Panc1 (cell line): ENCODE measurements around the gene CASP6. TPM values are rescaled to one million over a fixed set of nuclear protein-coding genes. Genes with fewer than 3 reads are reported as not detected.

ENCODE experiments used
- ATAC-seq: fragments of 200-7000 bp; cut with Tn5 transposase; 2 replicates; pipeline ENCODE4 v1.9.1; 2020; ENCODE audit warnings: mild to moderate bottlenecking, moderate library complexity
- BruUV-seq: library from RNA; stranded (reverse); fragments of 400-500 nt; replicated peaks from 2 replicates; lab custom pipeline; 2021; lab: Mats Ljungman, UMichigan
- CTCF ChIA-PET: fragments of 300-600 bp; sonication (Branson Sonifier 250); formaldehyde crosslinking; loops from one replicate; lab custom pipeline; 2022; ENCODE audit warnings: antibody characterized with exemption; lab: Charles Lee
- POLR2A ChIA-PET: fragments of 300-600 bp; sonication (Branson Sonifier 250); formaldehyde crosslinking; loops from one replicate; lab custom pipeline; 2022; ENCODE audit warnings: antibody characterized with exemption; lab: Charles Lee
- DNase-seq: peaks from one replicate; pipeline ENCODE4 v3.0.0-alpha.2; 2010; ENCODE audit warnings: low read depth, low spot score
- H3K27ac ChIP-seq: 2 replicates; pipeline ENCODE4 v1.5.1; 2011; ENCODE audit warnings: mild to moderate bottlenecking, low read length, inconsistent platforms
- H3K27me3 ChIP-seq: fragments of 200-500 bp; sonication (Bioruptor generic); 2 replicates; pipeline ENCODE4 v1.6.0; 2014; ENCODE audit warnings: low read length, inconsistent platforms; ENCODE audit not compliant: control insufficient read depth, insufficient read depth
- H3K36me3 ChIP-seq: fragments of 200-500 bp; sonication (Bioruptor generic); 2 replicates; pipeline ENCODE4 v1.5.1; 2014; ENCODE audit warnings: inconsistent platforms, mild to moderate bottlenecking, low read length, moderate library complexity; ENCODE audit not compliant: control insufficient read depth, insufficient read depth
- H3K4me1 ChIP-seq: 2 replicates; pipeline ENCODE4 v1.5.1; 2011; ENCODE audit warnings: inconsistent platforms, mild to moderate bottlenecking, low read length, moderate library complexity; ENCODE audit not compliant: control insufficient read depth, insufficient read depth
- H3K4me3 ChIP-seq, 2 experiments: 2 replicates each; pipeline ENCODE4 v1.5.1; 2011 to 2012; ENCODE audit warnings: low read depth in 2 of 2, low read length in 2 of 2, mild to moderate bottlenecking in 2 of 2, inconsistent platforms in 1 of 2, moderate library complexity in 1 of 2
- H3K9me3 ChIP-seq: fragments of 200-500 bp; sonication (Bioruptor generic); 2 replicates; pipeline ENCODE4 v1.5.1; 2014; ENCODE audit warnings: low read depth, mild to moderate bottlenecking, inconsistent platforms, low read length, moderate library complexity; ENCODE audit not compliant: control insufficient read depth, insufficient read depth
- POLR2AphosphoS5 ChIP-seq: IDR thresholded peaks from 2 replicates; pipeline ENCODE4 v1.6.1; 2012; ENCODE audit warnings: mild to moderate bottlenecking, low read depth, low read length, moderate library complexity
- REST ChIP-seq, 2 experiments: IDR thresholded peaks; 2 replicates each; pipeline ENCODE4 v1.6.1; 2011 to 2012; ENCODE audit warnings: low read depth in 2 of 2, control low read depth in 1 of 2, low read length in 1 of 2, mild to moderate bottlenecking in 1 of 2, moderate library complexity in 1 of 2; ENCODE audit not compliant: insufficient read depth in 1 of 2
- SIN3A ChIP-seq: IDR thresholded peaks from 2 replicates; pipeline ENCODE4 v1.6.1; 2012; ENCODE audit warnings: low read depth, mild to moderate bottlenecking, low read length, moderate library complexity, borderline replicate concordance; ENCODE audit not compliant: insufficient read depth
- TCF7L2 ChIP-seq: IDR thresholded peaks from 2 replicates; pipeline ENCODE4 v1.6.1; 2011; ENCODE audit warnings: mild to moderate bottlenecking, low read depth, low read length, inconsistent platforms
- in situ Hi-C: cut with HindIII; loops from 2 replicates; pipeline ENCODE4 v1.10.0; 2016; ENCODE audit warnings: low sequenced_read_pairs, low pct_unique_long_range_greater_than_20kb
- intact Hi-C: fragments of 100-400 bp; cut with micrococcal nuclease; formaldehyde crosslinking; loops from one replicate; pipeline ENCODE4 v1.10.0; 2022; ENCODE audit not compliant: unreplicated experiment
- total RNA-seq: library from RNA; stranded (reverse); gene quantifications from one replicate; pipeline ENCODE4 v1.2.1, GENCODE V29; 2021; ENCODE audit not compliant: unreplicated experiment
- TF ChIP-seq, protein P1 (sequence below): fragments of 450-650 bp; IDR thresholded peaks from 2 replicates; pipeline ENCODE4 v1.5.1; 2017; ENCODE audit warnings: mild to moderate bottlenecking

CASP6 gene
- total RNA-seq, 1 experiment from 2014 or later: 15.2 TPM

GRCh38 chr4:109713500-109713899 lies 10.3 kb upstream of the CASP6 start:
- Histone ChIP-seq H3K27ac (no peak overlapping the region), H3K27me3 (no peaks in the 10 kb centered on the region), H3K4me3 (no peak overlapping the region), H3K36me3 (no peaks in the 10 kb centered on the region; the same call in 1 of the 2 replicates), H3K9me3 (no peaks in the 10 kb centered on the region), H3K4me1 (no peaks in the 10 kb centered on the region)
- DNase-seq: no peak
- TF ChIP-seq POLR2AphosphoS5 (no peak), SIN3A (no peak), REST (IDR thresholded peaks at IDR 0.05; ENCODE audit: insufficient read depth in 1 of 2, low read depth in 2 of 2, low read length in 1 of 2) (no peak), TCF7L2 (no peak)
- TF ChIP-seq, protein P1, sequence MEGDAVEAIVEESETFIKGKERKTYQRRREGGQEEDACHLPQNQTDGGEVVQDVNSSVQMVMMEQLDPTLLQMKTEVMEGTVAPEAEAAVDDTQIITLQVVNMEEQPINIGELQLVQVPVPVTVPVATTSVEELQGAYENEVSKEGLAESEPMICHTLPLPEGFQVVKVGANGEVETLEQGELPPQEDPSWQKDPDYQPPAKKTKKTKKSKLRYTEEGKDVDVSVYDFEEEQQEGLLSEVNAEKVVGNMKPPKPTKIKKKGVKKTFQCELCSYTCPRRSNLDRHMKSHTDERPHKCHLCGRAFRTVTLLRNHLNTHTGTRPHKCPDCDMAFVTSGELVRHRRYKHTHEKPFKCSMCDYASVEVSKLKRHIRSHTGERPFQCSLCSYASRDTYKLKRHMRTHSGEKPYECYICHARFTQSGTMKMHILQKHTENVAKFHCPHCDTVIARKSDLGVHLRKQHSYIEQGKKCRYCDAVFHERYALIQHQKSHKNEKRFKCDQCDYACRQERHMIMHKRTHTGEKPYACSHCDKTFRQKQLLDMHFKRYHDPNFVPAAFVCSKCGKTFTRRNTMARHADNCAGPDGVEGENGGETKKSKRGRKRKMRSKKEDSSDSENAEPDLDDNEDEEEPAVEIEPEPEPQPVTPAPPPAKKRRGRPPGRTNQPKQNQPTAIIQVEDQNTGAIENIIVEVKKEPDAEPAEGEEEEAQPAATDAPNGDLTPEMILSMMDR: no peak
- no peak for ATAC-seq
- ChIA-PET CTCF (no interaction called here), POLR2A (no interaction called here)
- intact Hi-C loops: no loop called here
- in situ Hi-C loops: no loop called here
- BruUV-seq: no TSS peak

DNA sequence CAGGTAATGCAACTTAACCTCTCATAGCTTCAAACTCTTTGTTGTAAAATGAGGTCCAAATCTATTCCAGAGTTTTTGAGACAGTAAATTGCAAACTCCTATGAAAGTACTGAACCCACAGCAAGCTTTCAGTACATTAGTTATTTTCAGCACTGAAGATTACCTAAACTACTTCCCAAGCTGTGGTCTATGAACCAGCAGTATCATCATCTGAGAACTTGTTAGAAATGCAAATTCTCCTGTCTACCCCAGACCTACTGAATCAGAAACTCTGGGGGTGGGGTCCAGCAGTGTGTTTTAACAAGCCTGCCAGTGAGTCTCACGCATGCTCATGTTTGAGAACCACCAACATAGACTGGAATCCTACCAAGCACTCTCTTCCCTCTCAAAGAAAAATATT lies 5.7 kb upstream of the CASP6 start:
- Histone ChIP-seq H3K27ac (no peak overlapping the region), H3K9me3 (no peaks in the 10 kb centered on the region), H3K27me3 (no peaks in the 10 kb centered on the region), H3K4me3 (no peak overlapping the region), H3K4me1 (peaks cover 2% of the 10 kb centered on the region; the same call in 1 of the 2 replicates), H3K36me3 (no peaks in the 10 kb centered on the region; the same call in 1 of the 2 replicates)
- intact Hi-C loops (loop anchor here (10.0 kb wide), 1 partner anchor 144 kb away; the partner anchor contains the start of gene MCUB), in situ Hi-C loops (no loop called here)
- BruUV-seq: no TSS peak
- no peak for TF ChIP-seq REST (IDR thresholded peaks at IDR 0.05; ENCODE audit: insufficient read depth in 1 of 2, low read depth in 2 of 2, low read length in 1 of 2)
- TF ChIP-seq TCF7L2: no peak
- TF ChIP-seq POLR2AphosphoS5: no peak
- TF ChIP-seq, protein P1: no peak
- TF ChIP-seq SIN3A: no peak
- ChIA-PET POLR2A (no interaction called here), CTCF (no interaction called here)
- no peak for ATAC-seq
- DNase-seq: no peak
